GM10266 (cell line): Measurements from ENCODE around the gene STON2.

Experiments used
- DNase-seq: peaks from one replicate; pipeline ENCODE4 v3.0.0; 2012; ENCODE audit errors: extremely low spot score
- TF ChIP-seq, protein P1 (sequence below): IDR thresholded peaks from 2 replicates; pipeline ENCODE4 v1.5.1; 2012; ENCODE audit warnings: mild to moderate bottlenecking, low read depth; ENCODE audit not compliant: control insufficient read depth, insufficient read depth; ENCODE audit errors: missing control alignments

Gene STON2

DNA sequence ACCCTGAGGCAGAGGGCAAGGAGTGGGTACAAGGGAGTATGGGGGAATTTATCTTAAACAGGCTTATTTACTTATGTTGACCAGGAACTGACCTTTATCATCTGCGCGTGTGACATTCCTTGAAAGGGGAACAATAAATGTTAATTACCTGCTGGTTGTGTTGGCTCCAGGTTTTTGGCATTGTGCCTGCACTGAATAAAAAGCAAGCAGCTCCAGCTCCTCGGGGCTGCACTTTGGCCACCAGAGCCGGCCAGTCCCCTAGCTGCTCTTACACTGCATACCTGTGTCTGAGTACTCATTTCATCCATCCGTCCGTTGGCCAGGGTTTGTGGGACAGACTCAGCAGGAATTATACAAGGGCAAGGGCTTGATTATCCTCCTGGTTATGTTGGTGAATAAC is 110.6 kb downstream of the STON2 start:
- TF ChIP-seq, protein P1, sequence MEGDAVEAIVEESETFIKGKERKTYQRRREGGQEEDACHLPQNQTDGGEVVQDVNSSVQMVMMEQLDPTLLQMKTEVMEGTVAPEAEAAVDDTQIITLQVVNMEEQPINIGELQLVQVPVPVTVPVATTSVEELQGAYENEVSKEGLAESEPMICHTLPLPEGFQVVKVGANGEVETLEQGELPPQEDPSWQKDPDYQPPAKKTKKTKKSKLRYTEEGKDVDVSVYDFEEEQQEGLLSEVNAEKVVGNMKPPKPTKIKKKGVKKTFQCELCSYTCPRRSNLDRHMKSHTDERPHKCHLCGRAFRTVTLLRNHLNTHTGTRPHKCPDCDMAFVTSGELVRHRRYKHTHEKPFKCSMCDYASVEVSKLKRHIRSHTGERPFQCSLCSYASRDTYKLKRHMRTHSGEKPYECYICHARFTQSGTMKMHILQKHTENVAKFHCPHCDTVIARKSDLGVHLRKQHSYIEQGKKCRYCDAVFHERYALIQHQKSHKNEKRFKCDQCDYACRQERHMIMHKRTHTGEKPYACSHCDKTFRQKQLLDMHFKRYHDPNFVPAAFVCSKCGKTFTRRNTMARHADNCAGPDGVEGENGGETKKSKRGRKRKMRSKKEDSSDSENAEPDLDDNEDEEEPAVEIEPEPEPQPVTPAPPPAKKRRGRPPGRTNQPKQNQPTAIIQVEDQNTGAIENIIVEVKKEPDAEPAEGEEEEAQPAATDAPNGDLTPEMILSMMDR: no peak
- DNase-seq: no peak

DNA sequence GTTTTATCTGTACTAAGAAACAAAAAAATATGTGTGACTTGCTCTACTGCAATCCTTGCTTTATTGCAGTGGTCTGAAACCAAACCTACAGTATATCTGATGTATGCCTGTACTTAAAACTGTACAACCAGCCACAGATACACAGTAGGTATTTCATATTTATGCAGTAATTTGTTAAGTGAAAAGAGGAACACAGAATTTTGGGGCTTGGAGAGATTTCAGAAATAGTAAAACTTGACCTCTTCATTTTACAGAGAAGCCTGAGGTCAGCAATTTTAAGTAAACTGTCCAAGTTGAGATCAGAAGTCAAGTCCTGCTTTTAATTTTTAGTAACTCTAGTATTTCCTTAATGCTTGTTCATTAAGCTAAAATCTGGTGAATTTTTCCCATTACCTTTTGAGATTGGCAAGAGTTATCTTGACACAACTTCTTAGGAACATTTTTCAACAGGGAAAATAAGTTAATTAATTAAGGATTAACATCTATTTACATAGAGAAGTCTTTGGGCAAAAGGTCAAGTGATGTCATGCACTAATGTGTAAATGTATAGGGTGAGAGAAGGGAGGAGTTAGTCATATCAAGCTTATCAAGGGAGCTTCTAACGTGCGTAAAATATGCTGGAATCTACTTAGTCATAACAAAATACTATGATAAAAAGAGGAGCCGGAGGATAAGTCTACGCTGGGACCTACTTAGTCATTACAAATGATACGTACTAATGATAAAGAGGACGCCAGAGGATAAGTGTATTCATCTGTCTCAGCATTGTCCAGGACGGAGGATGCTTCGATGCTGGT is 113.4 kb downstream of the STON2 start:
- TF ChIP-seq, protein P1: no peak
- DNase-seq: no peak

DNA sequence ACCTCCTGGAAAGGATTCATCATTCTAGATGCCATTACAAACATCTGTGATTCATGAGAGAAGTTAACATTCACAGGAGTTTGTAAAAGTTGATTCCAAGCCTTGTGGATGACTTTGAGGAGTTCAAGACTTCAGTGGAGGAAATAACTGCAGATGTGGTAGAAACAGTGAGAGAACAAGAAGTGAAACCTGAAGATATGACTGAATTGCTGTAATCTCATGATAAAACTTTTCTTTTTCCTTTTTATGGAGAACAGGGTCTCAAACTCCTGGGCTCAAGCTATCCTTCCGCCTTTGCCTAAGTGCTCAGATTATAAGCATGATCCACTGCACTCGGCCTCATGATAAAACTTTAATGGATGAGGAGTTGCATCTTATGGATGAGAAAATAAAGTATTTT is 114.9 kb downstream of the STON2 start:
- no peak for DNase-seq
- TF ChIP-seq, protein P1: no peak

DNA sequence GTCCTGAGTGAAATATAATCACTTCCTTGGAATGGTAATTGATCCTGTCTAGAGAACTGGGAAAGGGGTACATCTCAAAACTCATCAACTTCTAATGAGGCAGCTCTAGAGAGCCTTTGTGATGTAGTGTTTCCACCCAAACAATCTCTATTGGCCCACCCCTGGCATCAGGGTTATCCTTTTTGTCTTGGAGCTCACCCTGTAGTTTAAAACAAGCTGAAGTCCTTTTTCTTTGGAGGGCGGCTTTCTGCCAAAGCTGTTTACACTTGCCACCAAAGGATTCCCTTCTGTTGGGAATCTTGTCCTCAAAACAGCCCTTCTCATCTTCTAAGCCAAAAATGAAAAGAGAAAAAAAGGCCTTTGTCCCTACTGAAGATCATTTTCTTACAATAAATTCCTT is 118.8 kb downstream of the STON2 start:
- TF ChIP-seq, protein P1: no peak
- no peak for DNase-seq

DNA sequence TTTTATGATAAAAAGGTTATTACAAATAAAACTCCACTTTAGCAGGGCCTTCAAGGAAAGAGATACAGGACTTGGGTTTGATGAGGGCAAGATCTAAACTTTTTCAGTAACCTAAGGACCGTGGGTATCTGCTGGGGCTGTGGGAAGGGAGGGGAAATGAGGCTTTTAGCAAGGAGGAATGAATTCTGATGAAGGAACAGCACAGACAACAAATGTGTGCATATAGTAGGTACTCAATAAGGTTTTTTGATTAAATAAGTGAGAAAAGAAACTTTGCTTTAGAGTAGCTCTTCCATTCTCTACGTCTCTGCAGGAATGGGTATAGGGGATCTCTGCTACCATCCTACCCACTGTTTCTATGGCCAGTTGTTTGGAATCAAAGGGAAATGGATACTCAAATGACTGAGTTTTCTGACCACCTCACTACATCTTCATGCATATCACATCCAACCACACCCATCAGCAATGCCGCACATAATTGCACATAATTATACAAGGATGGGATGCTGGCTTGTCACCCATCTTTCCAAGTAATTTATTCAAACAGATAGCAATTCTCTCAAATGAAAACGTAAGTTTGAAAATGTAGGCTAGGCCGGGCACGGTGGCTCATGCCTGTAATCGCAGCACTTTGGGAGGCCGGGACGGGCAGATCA is 119.9 kb downstream of the STON2 start:
- no peak for DNase-seq
- TF ChIP-seq, protein P1: no peak

DNA sequence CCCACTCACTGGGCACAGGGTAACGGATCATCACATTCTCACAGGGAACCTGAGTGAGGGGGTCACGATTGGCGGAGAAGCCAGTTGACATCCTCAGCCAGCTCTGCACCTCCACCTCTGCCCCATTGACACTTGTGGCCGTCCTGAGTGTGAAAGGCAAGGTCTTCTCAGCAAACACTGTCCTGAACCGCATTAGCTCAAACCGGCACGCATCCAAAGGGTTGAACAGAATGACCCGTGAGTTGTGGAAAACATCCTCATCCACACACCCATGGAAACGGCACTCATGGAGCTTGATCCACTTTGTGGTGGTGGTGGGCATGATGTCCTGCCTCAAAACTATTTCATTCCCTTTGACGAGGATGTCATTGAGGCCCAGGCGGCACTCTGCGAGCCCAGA is 123.0 kb downstream of the STON2 start:
- no peak for DNase-seq
- TF ChIP-seq, protein P1: no peak
